Gastroesophageal sphincter (tissue), 4 donors: Measurements from ENCODE around the gene RASSF5. TPM values are rescaled to one million over a fixed set of nuclear protein-coding genes. Genes with fewer than 3 reads are reported as not detected.

ENCODE experiments used
- ATAC-seq: fragments of 150-250 bp; one replicate; pipeline ENCODE4 v1.9.1; 2016; ENCODE audit warnings: mild to moderate bottlenecking, moderate library complexity
- H3K27ac ChIP-seq, 4 donors: fragments of 200-600 bp; sonication (generic) in 3 of 4; 1 replicate in 3 of 4; 2 replicates in 1 of 4; pipeline ENCODE4 v1.5.1; 2016 to 2019
- H3K27me3 ChIP-seq: fragments of 200-600 bp; sonication (generic); one replicate; pipeline ENCODE4 v1.5.1; 2019
- H3K36me3 ChIP-seq, 2 donors: fragments of 200-600 bp; sonication (generic); one replicate each; pipeline ENCODE4 v1.5.1; 2019; ENCODE audit warnings: control low read depth in 1 of 2
- H3K4me1 ChIP-seq, 3 donors: fragments of 200-600 bp; sonication (generic); 1 replicate in 2 of 3; 2 replicates in 1 of 3; pipeline ENCODE4 v1.5.1; 2016 to 2019; ENCODE audit warnings: control low read depth in 2 of 3
- H3K4me3 ChIP-seq, 2 donors: fragments of 200-600 bp; sonication (generic); one replicate each; pipeline ENCODE4 v1.5.1; 2019; ENCODE audit warnings: mild to moderate bottlenecking in 1 of 2, moderate library complexity in 1 of 2
- H3K9me3 ChIP-seq, 3 donors: fragments of 200-600 bp; sonication (generic); one replicate each; pipeline ENCODE4 v1.5.1; 2017 to 2019; ENCODE audit warnings: control low read depth in 2 of 3
- EP300 ChIP-seq: sonication (generic); formaldehyde crosslinking; IDR thresholded peaks from one replicate; pipeline ENCODE4 v1.6.1; 2017; ENCODE audit warnings: antibody characterized with exemption, mild to moderate bottlenecking
- POLR2A ChIP-seq, 2 donors: fragments of 450-650 bp; IDR thresholded peaks; one replicate each; pipeline ENCODE4 v1.6.1; 2017; ENCODE audit warnings: antibody characterized with exemption in 2 of 2, mild to moderate bottlenecking in 2 of 2, moderate library complexity in 1 of 2
- POLR2AphosphoS5 ChIP-seq: sonication (generic); formaldehyde crosslinking; IDR thresholded peaks from one replicate; pipeline ENCODE4 v1.6.1; 2017; ENCODE audit warnings: antibody characterized with exemption
- WGBS, 2 donors: methylation state at CpG; one replicate each; pipeline ENCODE4 v1.1.5; 2018; ENCODE audit warnings: low coverage in 1 of 2; 5-methylcytosine and 5-hydroxymethylcytosine counted together
- total RNA-seq, 4 donors: library from RNA; depleted of rRNA; stranded (reverse); fragments of >200 nt; gene quantifications; one replicate each; pipeline ENCODE4 v1.1.0, GENCODE V29; 2016
- TF ChIP-seq, protein P1 (sequence below), 4 experiments: fragments of 200-600 bp in 2 of 4; fragments of 450-650 bp in 2 of 4; sonication (generic) in 1 of 4; IDR thresholded peaks; one replicate each; pipeline ENCODE4 v1.5.1; 2017 to 2019; ENCODE audit warnings: antibody characterized with exemption in 4 of 4, mild to moderate bottlenecking in 2 of 4, moderate library complexity in 2 of 4

RASSF5 gene
- total RNA-seq, 4 donors from 2014 or later = 6.2 to 23.3 (median 8.5) TPM

DNA sequence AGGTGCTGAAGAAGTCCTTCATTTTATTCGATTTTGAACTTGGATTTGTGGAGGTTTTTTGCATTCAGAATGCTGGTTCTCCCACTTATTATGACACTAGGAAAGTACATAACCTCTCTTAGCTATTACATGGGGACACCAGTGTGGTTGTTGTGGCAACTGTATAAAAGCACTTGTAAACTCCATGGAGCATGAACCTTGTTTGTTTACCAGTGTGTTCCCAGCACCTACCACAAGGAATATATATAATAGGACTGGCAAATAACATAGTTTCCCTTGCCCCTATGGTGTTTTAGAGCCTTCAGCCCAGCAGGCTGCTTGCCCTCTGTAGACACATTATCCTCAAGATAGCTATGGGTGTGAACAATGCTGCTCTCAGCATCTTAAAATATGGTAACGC, 43.1 kb downstream of the RASSF5 start:
- Histone ChIP-seq H3K9me3 (no peaks in the 10 kb centered on the region), H3K4me3 (no peak overlapping the region), H3K27ac (no peak overlapping the region), H3K4me1 (peaks cover 0 to 14% (median 4%) of the 10 kb centered on the region in 3 donors), H3K27me3 (no peaks in the 10 kb centered on the region), H3K36me3 (no peaks in the 10 kb centered on the region)
- no peak for ATAC-seq
- whole genome bisulfite sequencing, 2 donors = 86 to 92% methylated on average over 2 of the region's 2 CpGs
- TF ChIP-seq, protein P1, sequence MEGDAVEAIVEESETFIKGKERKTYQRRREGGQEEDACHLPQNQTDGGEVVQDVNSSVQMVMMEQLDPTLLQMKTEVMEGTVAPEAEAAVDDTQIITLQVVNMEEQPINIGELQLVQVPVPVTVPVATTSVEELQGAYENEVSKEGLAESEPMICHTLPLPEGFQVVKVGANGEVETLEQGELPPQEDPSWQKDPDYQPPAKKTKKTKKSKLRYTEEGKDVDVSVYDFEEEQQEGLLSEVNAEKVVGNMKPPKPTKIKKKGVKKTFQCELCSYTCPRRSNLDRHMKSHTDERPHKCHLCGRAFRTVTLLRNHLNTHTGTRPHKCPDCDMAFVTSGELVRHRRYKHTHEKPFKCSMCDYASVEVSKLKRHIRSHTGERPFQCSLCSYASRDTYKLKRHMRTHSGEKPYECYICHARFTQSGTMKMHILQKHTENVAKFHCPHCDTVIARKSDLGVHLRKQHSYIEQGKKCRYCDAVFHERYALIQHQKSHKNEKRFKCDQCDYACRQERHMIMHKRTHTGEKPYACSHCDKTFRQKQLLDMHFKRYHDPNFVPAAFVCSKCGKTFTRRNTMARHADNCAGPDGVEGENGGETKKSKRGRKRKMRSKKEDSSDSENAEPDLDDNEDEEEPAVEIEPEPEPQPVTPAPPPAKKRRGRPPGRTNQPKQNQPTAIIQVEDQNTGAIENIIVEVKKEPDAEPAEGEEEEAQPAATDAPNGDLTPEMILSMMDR (IDR thresholded peaks at IDR 0.05) = no peak
- TF ChIP-seq POLR2AphosphoS5 (no peak), POLR2A (IDR thresholded peaks at IDR 0.05) (no peak), EP300 (no peak)

DNA sequence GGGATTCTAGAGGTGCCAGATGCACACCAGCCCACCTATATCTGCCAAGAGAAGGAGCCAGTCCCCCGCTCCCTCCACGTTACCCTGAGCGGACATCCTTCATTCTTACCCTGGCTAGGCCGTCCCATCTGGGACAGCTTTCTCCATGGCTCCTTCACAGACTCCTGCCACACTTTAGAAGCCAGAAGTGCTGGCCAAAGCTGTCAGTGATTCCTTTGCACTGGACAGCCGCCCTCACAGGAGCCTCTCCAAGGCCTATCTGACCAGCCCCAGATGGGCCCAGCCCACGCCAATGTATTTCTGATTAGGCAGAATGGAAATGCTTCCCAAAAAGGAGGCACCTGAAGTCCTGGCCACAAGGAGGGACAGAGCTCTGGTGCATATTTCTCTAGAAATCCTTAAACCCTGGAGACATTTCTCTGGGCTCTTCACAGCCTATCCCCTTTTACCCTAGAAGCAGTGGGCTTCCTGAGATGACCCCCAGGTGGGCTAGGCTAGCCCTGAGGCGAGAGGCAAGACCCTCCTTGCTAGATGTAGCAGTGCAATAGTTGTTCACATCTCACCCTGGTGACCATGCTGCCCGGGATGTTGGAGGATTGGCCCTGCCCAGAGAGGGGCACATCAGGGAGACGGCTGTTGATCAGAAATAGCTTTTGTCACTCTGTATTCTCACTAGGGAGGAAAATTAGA, 44.1 kb downstream of the RASSF5 start:
- H3K27ac ChIP-seq = no peak overlapping the region
- no peaks in the 10 kb centered on the region for H3K36me3 ChIP-seq

DNA sequence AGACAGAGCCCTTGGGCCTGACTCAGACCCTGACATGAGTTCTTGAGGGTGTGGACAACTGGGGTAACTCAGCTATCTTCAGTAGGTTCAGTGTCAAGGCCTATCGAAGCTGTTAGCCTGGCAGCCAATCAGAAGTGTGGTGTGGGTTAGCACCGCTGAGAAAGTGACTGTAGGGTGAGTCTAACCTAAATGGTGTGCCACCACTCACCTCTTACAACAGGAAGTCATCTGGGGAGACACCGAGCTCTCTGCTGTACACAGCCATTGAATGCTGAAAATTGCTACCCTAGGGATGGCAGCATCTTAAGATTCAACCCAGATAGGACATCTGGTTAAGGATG, 44.6 kb downstream of the RASSF5 start:
- Histone ChIP-seq H3K9me3 (no peaks in the 10 kb centered on the region), H3K4me1 (peaks cover 0 to 29% (median 18%) of the 10 kb centered on the region in 3 donors), H3K4me3 (no peak overlapping the region), H3K36me3 (no peaks in the 10 kb centered on the region), H3K27me3 (no peaks in the 10 kb centered on the region), H3K27ac (no peak overlapping the region)
- 100% methylated on average over 1 of the region's 3 CpGs; no CpG with 5 or more reads in 1 of the 2 donors for WGBS, 2 donors
- no peak for ATAC-seq
- TF ChIP-seq POLR2A (IDR thresholded peaks at IDR 0.05) (no peak), EP300 (no peak), POLR2AphosphoS5 (no peak)
- TF ChIP-seq, protein P1 (IDR thresholded peaks at IDR 0.05) = no peak

More for the DNA sequence above, 44.1 kb downstream of the RASSF5 start:
- H3K4me3 ChIP-seq = no peak overlapping the region
- H3K4me1 ChIP-seq = peaks cover 0 to 24% (median 13%) of the 10 kb centered on the region in 3 donors
- no peaks in the 10 kb centered on the region for H3K27me3 ChIP-seq
- no peaks in the 10 kb centered on the region for H3K9me3 ChIP-seq
- ATAC-seq = no peak
- WGBS, 2 donors = no CpG with 5 or more reads among the region's 9 CpGs
- TF ChIP-seq, protein P1 (IDR thresholded peaks at IDR 0.05) = no peak
- TF ChIP-seq POLR2A (IDR thresholded peaks at IDR 0.05) (no peak), POLR2AphosphoS5 (no peak), EP300 (no peak)

DNA sequence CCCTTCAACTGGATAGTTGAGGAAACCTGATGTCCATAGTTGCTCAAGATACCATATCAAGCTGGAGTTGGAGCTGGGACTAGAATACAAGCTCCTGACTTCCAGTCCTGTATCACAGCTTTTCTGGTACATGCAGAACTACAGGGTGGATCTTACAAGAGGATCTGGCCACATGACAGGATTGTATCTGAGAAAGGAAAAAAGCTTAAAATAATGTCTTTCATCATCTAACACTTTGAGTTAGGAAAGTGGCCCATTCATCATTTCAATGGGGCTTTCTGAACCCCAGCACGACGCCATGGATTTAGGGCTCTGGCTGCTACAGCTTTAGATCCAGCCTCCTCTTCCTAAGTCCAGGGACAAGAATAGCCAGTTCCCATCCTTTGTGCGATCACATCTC, 46.9 kb downstream of the RASSF5 start:
- no peaks in the 10 kb centered on the region for H3K27me3 ChIP-seq
- no peaks in the 10 kb centered on the region for H3K36me3 ChIP-seq
- 42 to 89% methylated on average over 2 to 3 of the region's 3 CpGs for WGBS, 2 donors
- TF ChIP-seq EP300 (no peak), POLR2A (IDR thresholded peaks at IDR 0.05) (no peak), POLR2AphosphoS5 (no peak)
- TF ChIP-seq, protein P1 (IDR thresholded peaks at IDR 0.05) = no peak
- peaks cover 0 to 52% (median 23%) of the 10 kb centered on the region in 3 donors for H3K4me1 ChIP-seq
- H3K4me3 ChIP-seq = no peak overlapping the region
- peak overlapping the region in 2 of 4 donors; percentile 80 to 82 for H3K27ac ChIP-seq
- H3K9me3 ChIP-seq = no peaks in the 10 kb centered on the region
- no peak for ATAC-seq
